Measurements from ENCODE around the gene SHKBP1.
"Not testable (repeated sequence)": the region's sequence is repeated elsewhere in the genome, so short reads cannot be mapped to it uniquely, and the experiment has no call there.

Gene SHKBP1

DNA sequence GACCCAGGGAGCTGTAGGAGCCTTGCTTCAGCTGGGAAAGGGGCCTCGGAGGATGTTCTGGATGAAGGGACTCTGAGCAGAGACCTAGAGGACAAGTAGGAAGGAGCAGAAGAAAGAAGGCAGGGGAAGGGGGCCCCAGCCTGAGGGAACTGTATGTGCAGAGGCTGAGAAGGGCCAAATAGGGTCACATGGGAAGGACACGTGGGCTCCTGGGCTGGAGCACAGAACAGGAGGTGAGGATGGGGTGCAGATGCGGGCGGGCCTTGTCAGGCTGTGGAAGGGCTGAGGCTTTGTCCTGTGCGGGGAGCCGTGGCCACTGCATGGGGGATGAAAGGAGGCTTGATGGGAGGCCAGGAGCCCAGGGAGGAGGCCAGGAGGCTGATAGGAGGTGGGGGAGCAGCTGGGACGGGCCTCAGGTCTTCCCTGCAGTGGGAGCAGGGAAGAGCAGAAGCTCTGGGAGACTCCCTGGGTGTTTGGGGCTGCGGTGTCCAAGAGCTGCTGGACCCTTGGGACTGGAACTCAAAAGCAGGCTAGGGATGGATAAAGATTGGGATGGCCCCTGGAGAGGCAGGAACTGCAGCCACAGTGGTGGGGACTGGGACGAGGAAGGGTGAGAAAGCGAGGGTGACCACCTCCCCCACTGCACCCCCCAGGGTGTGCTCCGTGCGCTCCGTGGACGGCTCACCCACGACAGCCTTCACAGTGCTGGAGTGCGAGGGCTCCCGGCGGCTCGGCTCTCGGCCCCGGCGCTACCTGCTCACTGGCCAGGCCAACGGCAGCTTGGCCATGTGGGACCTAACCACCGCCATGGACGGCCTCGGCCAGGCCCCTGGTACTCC lies 13.1 kb downstream of the SHKBP1 start:
- Histone ChIP-seq H3K4me3 (ENCODE audit: low read length) (no peak overlapping the region), H3K9ac (ENCODE audit: low read length) (no peak overlapping the region), H3K27me3 (ENCODE audit: low read depth, low read length) (no peaks in the 10 kb centered on the region), H2AFZ (ENCODE audit: low read depth, low read length) (no peak overlapping the region), H3K9me3 (ENCODE audit: insufficient read depth, low read length) (no peaks in the 10 kb centered on the region), H3K4me1 (ENCODE audit: low read length) (peaks cover 3% of the 10 kb centered on the region; the same call in 1 of the 2 replicates), H3K27ac (ENCODE audit: low read length) (no peak overlapping the region), H4K20me1 (ENCODE audit: insufficient read depth, low read length) (0 out of 2 replicates have a peak, but pooled peaks cover 4% of the 10 kb centered on the region), H3K36me3 (replicated peaks; ENCODE audit: low read depth, low read length) (peaks cover 15% of the 10 kb centered on the region), H3K4me2 (ENCODE audit: low read length) (no peak overlapping the region), H3K79me2 (ENCODE audit: low read length) (no peaks in the 10 kb centered on the region)
- TF ChIP-seq EZH2phosphoT487 (IDR thresholded peaks at IDR 0.05; ENCODE audit: low read depth): no peak
- TF ChIP-seq, protein P1, sequence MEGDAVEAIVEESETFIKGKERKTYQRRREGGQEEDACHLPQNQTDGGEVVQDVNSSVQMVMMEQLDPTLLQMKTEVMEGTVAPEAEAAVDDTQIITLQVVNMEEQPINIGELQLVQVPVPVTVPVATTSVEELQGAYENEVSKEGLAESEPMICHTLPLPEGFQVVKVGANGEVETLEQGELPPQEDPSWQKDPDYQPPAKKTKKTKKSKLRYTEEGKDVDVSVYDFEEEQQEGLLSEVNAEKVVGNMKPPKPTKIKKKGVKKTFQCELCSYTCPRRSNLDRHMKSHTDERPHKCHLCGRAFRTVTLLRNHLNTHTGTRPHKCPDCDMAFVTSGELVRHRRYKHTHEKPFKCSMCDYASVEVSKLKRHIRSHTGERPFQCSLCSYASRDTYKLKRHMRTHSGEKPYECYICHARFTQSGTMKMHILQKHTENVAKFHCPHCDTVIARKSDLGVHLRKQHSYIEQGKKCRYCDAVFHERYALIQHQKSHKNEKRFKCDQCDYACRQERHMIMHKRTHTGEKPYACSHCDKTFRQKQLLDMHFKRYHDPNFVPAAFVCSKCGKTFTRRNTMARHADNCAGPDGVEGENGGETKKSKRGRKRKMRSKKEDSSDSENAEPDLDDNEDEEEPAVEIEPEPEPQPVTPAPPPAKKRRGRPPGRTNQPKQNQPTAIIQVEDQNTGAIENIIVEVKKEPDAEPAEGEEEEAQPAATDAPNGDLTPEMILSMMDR (IDR thresholded peaks at IDR 0.05; ENCODE audit: low read depth, low read length): no peak

DNA sequence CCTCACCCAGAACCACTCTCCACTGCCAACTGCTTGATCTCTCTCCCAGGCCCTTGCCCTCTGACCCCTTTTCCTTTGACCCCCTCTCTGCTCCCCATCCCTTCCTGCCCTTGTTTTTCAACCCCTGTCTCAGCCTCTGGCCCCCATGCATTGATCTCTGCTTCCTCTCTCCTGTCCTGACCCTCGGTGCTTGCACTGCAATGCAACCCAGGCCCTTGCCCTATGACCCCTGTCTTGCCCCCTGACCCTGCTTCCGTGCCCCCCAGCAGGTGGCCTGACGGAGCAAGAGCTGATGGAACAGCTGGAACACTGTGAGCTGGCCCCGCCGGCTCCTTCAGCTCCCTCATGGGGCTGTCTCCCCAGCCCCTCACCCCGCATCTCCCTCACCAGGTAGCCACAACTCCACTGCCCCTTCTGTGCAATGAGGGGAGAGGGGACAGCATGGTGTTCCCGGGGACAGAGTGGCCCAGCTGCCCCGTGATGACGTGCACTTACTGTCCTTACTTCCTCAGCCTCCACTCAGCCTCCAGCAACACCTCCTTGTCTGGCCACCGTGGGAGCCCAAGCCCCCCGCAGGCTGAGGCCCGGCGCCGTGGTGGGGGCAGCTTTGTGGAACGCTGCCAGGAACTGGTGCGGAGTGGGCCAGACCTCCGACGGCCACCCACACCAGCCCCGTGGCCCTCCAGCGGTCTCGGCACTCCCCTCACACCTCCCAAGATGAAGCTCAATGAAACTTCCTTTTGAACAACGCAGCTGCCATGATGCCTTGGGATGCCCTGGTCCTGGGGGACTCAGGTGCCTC lies 14.0 kb downstream of the SHKBP1 start:
- no peak for TF ChIP-seq EZH2phosphoT487 (IDR thresholded peaks at IDR 0.05; ENCODE audit: low read depth)
- TF ChIP-seq, protein P1 (IDR thresholded peaks at IDR 0.05; ENCODE audit: low read depth, low read length): no peak
- Histone ChIP-seq H3K4me2 (ENCODE audit: low read length) (no peak overlapping the region), H3K27me3 (ENCODE audit: low read depth, low read length) (no peaks in the 10 kb centered on the region)

DNA sequence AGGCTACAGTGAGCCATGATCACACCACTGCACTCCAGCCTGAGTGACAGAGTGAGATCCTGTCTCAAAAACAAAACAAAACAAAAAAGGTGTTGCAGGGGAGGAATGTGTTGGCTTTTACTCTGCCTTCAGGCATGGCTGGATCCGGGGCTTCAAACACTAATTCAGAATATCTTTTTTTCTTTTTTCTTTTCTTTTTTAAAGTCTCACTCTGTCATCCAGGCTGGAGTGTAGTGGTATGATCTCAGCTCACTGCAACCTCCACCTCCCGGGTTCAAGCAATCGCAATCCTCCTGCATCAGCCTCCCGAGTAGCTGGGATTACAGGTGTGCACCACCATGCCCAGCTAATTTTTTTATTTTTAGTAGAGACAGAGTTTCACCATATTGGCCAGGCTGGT lies 15.1 kb downstream of the SHKBP1 start:
- H3K4me1 ChIP-seq (ENCODE audit: low read length); H3K4me3 ChIP-seq (ENCODE audit: low read length); H2AFZ ChIP-seq (ENCODE audit: low read depth, low read length); H3K27me3 ChIP-seq (ENCODE audit: low read depth, low read length); H3K4me2 ChIP-seq (ENCODE audit: low read length); H3K9ac ChIP-seq (ENCODE audit: low read length); H3K9me3 ChIP-seq (ENCODE audit: insufficient read depth, low read length); H3K27ac ChIP-seq (ENCODE audit: low read length); H4K20me1 ChIP-seq (ENCODE audit: insufficient read depth, low read length); H3K79me2 ChIP-seq (ENCODE audit: low read length): not testable (repeated sequence)
- H3K36me3 ChIP-seq (replicated peaks; ENCODE audit: low read depth, low read length): peaks cover 14% of the 10 kb centered on the region

More for the DNA sequence above, 14.0 kb downstream of the SHKBP1 start:
- Histone ChIP-seq H3K4me1 (ENCODE audit: low read length) (peaks cover 5% of the 10 kb centered on the region; the same call in 1 of the 2 replicates), H4K20me1 (ENCODE audit: insufficient read depth, low read length) (0 out of 2 replicates have a peak, but pooled peaks cover 4% of the 10 kb centered on the region), H3K4me3 (ENCODE audit: low read length) (no peak overlapping the region), H2AFZ (ENCODE audit: low read depth, low read length) (no peak overlapping the region), H3K79me2 (ENCODE audit: low read length) (no peaks in the 10 kb centered on the region), H3K9ac (ENCODE audit: low read length) (no peak overlapping the region), H3K27ac (ENCODE audit: low read length) (no peak overlapping the region), H3K9me3 (ENCODE audit: insufficient read depth, low read length) (no peaks in the 10 kb centered on the region), H3K36me3 (replicated peaks; ENCODE audit: low read depth, low read length) (peaks cover 15% of the 10 kb centered on the region)

DNA sequence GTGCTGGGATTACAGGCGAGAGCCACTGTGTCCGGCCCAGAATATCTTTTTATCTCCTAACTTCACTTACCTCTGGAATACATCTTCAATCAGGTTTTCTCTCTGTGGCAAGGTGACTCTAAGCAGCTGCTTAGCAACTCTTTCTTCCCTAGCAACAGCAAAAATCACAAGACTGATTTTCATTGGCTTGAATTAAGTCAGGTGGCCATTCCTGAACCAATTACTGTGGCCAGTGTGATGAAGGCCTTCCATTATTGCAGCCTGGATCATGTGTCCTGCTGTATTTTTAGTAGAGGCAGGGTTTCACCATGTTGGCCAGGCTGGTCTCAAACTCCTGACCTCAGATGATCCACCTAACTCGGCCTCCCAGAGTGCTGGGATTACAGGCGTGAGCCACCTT lies 15.5 kb downstream of the SHKBP1 start:
- Histone ChIP-seq H3K9ac (ENCODE audit: low read length) (no peak overlapping the region), H4K20me1 (ENCODE audit: insufficient read depth, low read length) (0 out of 2 replicates have a peak, but pooled peaks cover 4% of the 10 kb centered on the region), H3K4me2 (ENCODE audit: low read length) (no peak overlapping the region), H3K4me1 (ENCODE audit: low read length) (peaks cover 5% of the 10 kb centered on the region; the same call in 1 of the 2 replicates), H3K36me3 (replicated peaks; ENCODE audit: low read depth, low read length) (peaks cover 10% of the 10 kb centered on the region), H3K27me3 (ENCODE audit: low read depth, low read length) (no peaks in the 10 kb centered on the region), H3K4me3 (ENCODE audit: low read length) (no peak overlapping the region), H2AFZ (ENCODE audit: low read depth, low read length) (no peak overlapping the region), H3K79me2 (ENCODE audit: low read length) (no peaks in the 10 kb centered on the region), H3K27ac (ENCODE audit: low read length) (no peak overlapping the region), H3K9me3 (ENCODE audit: insufficient read depth, low read length) (no peaks in the 10 kb centered on the region)
- TF ChIP-seq, protein P1 (IDR thresholded peaks at IDR 0.05; ENCODE audit: low read depth, low read length): no peak
- TF ChIP-seq EZH2phosphoT487 (IDR thresholded peaks at IDR 0.05; ENCODE audit: low read depth): no peak

All from OCI-LY3 (cell line).